IPS-20b (cell line): Measurements from ENCODE around the gene ARMC3.

Source experiments
- H3K27ac ChIP-seq: one replicate; pipeline ENCODE4 v1.5.1; 2013; ENCODE audit warnings: low read length
- H3K27me3 ChIP-seq: 2 replicates; pipeline ENCODE4 v1.6.1; 2013; ENCODE audit warnings: mild to moderate bottlenecking, low read length, inconsistent platforms; ENCODE audit not compliant: insufficient read depth
- H3K36me3 ChIP-seq: 2 replicates; pipeline ENCODE4 v1.6.1; 2013; ENCODE audit warnings: low read depth, mild to moderate bottlenecking, inconsistent platforms, low read length, moderate library complexity; ENCODE audit not compliant: insufficient read depth
- H3K4me1 ChIP-seq: 2 replicates; pipeline ENCODE4 v1.6.1; 2013; ENCODE audit warnings: mild to moderate bottlenecking, control low read depth, inconsistent platforms, low read length, moderate library complexity; ENCODE audit not compliant: insufficient read depth
- H3K4me3 ChIP-seq: 2 replicates; pipeline ENCODE4 v1.5.1; 2013; ENCODE audit warnings: mild to moderate bottlenecking, low read length, inconsistent platforms
- H3K9ac ChIP-seq: 2 replicates; pipeline ENCODE4 v1.6.1; 2013; ENCODE audit warnings: low read depth, mild to moderate bottlenecking, inconsistent platforms, low read length, moderate library complexity
- H3K9me3 ChIP-seq: 2 replicates; pipeline ENCODE4 v1.6.1; 2013; ENCODE audit warnings: mild to moderate bottlenecking, low read depth, low read length, inconsistent platforms; ENCODE audit not compliant: insufficient read depth

ARMC3 gene

DNA sequence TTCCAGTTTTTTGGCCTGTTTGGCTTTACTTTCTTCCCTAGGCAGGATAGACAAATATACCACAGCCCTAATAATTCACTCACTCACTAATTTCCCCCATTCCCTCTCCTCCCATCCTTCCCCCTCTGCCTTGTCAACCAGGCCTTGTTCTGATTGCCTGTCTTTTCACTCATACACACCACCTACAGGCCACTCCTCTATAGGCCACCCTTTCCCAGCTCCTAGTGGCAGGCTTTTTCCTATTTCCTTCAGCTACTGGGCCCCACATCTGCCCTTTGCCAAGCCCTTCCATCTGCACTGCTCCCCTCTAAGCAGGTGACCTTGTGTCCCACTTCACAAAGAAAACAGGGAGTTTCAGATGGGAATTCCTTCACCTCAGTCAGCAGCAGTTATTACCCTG lies 107.7 kb downstream of the ARMC3 start:
- H3K9me3 ChIP-seq = no peaks in the 10 kb centered on the region
- H3K27ac ChIP-seq = no peak overlapping the region
- H3K4me3 ChIP-seq = no peak overlapping the region
- no peaks in the 10 kb centered on the region for H3K4me1 ChIP-seq
- H3K36me3 ChIP-seq = no peaks in the 10 kb centered on the region
- H3K27me3 ChIP-seq = no peaks in the 10 kb centered on the region
- H3K9ac ChIP-seq = no peak overlapping the region

DNA sequence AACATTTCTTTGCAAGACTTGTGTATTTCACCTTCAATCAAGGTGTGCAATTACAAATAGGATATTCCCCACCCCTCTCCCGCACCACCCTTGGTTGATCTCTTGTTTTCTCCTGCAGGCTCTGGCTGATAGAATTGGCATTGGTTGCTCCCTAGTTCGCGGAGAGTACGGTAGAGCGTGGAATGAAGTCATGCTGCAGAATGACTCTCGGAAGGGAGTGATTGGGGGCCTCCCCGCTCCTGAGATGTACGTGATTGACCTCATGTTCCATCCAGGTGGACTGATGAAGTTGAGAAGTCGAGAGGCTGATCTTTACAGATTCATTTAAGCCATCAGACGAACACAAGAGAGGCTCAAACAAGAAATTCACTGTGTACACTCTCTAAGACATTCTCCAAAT lies 109.3 kb downstream of the ARMC3 start:
- Histone ChIP-seq H3K27me3 (no peaks in the 10 kb centered on the region), H3K4me3 (no peak overlapping the region), H3K4me1 (no peaks in the 10 kb centered on the region), H3K9ac (no peak overlapping the region), H3K36me3 (no peaks in the 10 kb centered on the region), H3K27ac (no peak overlapping the region), H3K9me3 (no peaks in the 10 kb centered on the region)

- H3K27ac ChIP-seq = no peak overlapping the region
- H3K9ac ChIP-seq = no peak overlapping the region
- H3K36me3 ChIP-seq = no peaks in the 10 kb centered on the region
- no peaks in the 10 kb centered on the region for H3K4me1 ChIP-seq
- no peak overlapping the region for H3K4me3 ChIP-seq
- H3K27me3 ChIP-seq = no peaks in the 10 kb centered on the region
- no peaks in the 10 kb centered on the region for H3K9me3 ChIP-seq
These were observed 109.7 kb downstream of the ARMC3 start for GRCh38 chr10:23037561-23037960.

- Histone ChIP-seq H3K9me3 (no peaks in the 10 kb centered on the region), H3K36me3 (no peaks in the 10 kb centered on the region), H3K9ac (no peak overlapping the region), H3K4me1 (no peaks in the 10 kb centered on the region), H3K4me3 (no peak overlapping the region), H3K27me3 (no peaks in the 10 kb centered on the region), H3K27ac (no peak overlapping the region)
These were observed 110.3 kb downstream of the ARMC3 start for GRCh38 chr10:23038172-23038571.

- H3K9me3 ChIP-seq = no peaks in the 10 kb centered on the region
- no peak overlapping the region for H3K9ac ChIP-seq
- no peak overlapping the region for H3K27ac ChIP-seq
- no peaks in the 10 kb centered on the region for H3K36me3 ChIP-seq
- H3K27me3 ChIP-seq = no peaks in the 10 kb centered on the region
- H3K4me1 ChIP-seq = no peaks in the 10 kb centered on the region
- no peak overlapping the region for H3K4me3 ChIP-seq
These were observed 112.1 kb downstream of the ARMC3 start for GRCh38 chr10:23040002-23040401.

DNA sequence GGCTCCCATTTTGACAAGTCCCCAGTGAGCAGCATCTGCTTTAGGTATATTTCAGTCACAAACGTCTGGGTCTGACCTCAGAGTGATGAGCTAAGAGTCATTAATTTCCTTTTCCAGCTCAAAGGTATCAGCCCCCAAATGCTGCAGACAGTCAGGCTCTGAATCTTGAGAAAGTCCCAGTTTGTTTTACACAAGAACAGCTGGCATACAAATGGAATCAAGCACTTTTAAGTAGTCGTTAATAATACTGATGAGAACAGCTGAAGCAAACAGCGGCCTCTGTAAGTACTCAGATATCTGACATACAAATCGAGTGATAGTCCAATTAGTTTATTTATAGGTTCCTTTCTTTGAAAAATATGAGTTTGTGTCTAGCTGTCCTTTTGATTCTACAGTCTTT lies 118.2 kb downstream of the ARMC3 start:
- no peak overlapping the region for H3K4me3 ChIP-seq
- H3K27me3 ChIP-seq = no peaks in the 10 kb centered on the region
- H3K9ac ChIP-seq = no peak overlapping the region
- H3K9me3 ChIP-seq = no peaks in the 10 kb centered on the region
- H3K4me1 ChIP-seq = no peaks in the 10 kb centered on the region
- H3K27ac ChIP-seq = no peak overlapping the region
- no peaks in the 10 kb centered on the region for H3K36me3 ChIP-seq

- H3K36me3 ChIP-seq = no peaks in the 10 kb centered on the region
- H3K9ac ChIP-seq = no peak overlapping the region
- no peak overlapping the region for H3K27ac ChIP-seq
- no peak overlapping the region for H3K4me3 ChIP-seq
- H3K9me3 ChIP-seq = no peaks in the 10 kb centered on the region
- no peaks in the 10 kb centered on the region for H3K4me1 ChIP-seq
- no peaks in the 10 kb centered on the region for H3K27me3 ChIP-seq
These were observed 119.6 kb downstream of the ARMC3 start for GRCh38 chr10:23047201-23048050.

- H3K4me1 ChIP-seq = no peaks in the 10 kb centered on the region
- H3K9me3 ChIP-seq = no peaks in the 10 kb centered on the region
- no peak overlapping the region for H3K9ac ChIP-seq
- H3K4me3 ChIP-seq = no peak overlapping the region
- no peaks in the 10 kb centered on the region for H3K27me3 ChIP-seq
- H3K27ac ChIP-seq = no peak overlapping the region
- H3K36me3 ChIP-seq = no peaks in the 10 kb centered on the region
These were observed 120.3 kb downstream of the ARMC3 start for GRCh38 chr10:23048191-23048590.

GRCh38 chr10:23051278-23051677 lies 123.4 kb downstream of the ARMC3 start:
- no peaks in the 10 kb centered on the region for H3K36me3 ChIP-seq
- H3K27ac ChIP-seq = no peak overlapping the region
- no peaks in the 10 kb centered on the region for H3K27me3 ChIP-seq
- peaks cover 23% of the 10 kb centered on the region; the same call in 1 of the 2 replicates for H3K4me1 ChIP-seq
- no peaks in the 10 kb centered on the region for H3K9me3 ChIP-seq
- no peak overlapping the region for H3K9ac ChIP-seq
- no peak overlapping the region for H3K4me3 ChIP-seq

DNA sequence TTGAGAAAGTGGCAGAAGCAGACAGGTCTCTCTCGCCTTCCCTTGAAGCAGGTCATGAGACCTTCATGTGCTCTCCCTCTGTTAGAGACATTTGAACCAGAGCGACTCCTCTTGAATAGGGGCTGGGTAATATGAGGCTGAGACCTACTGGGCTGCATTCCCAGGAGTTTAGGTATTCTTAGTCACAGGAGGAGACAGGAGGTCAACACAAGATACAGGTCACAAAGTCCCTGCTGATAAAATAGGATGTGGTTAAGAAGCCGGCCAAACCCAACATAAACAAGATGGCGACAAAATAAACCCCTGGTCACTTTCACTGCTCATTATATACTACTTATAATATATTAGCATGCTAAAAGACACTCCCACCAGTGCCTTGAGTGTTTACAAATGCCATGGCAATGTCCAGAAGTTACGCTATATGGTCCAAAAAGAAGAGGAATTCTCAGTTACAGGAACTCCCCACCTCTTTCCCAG lies 124.0 kb downstream of the ARMC3 start:
- H3K27ac ChIP-seq = no peak overlapping the region
- no peaks in the 10 kb centered on the region for H3K36me3 ChIP-seq
- H3K4me3 ChIP-seq = no peak overlapping the region
- no peak overlapping the region for H3K9ac ChIP-seq
- no peaks in the 10 kb centered on the region for H3K27me3 ChIP-seq
- H3K9me3 ChIP-seq = no peaks in the 10 kb centered on the region
- H3K4me1 ChIP-seq = peaks cover 24% of the 10 kb centered on the region; the same call in 1 of the 2 replicates

DNA sequence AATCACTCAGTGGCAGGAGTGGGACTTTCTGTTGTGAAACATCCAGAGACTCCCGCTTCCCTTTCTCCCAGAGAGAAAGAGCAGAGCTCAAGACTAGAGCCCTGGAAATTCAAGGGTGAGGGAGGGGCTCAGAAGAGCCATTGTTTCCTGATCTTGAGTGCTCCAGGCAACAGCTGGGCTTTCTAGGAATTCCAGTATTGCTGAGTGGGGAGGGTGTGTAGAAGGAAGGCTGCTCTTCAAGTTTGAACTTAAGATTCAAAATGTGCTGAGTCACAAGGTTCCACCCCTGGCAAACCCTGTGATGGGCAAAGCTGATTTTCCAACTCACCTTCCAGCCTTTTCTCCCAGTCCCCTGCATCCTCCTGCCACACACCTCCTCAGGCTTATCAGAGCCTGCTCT lies 125.2 kb downstream of the ARMC3 start:
- H3K9me3 ChIP-seq = no peaks in the 10 kb centered on the region
- H3K36me3 ChIP-seq = no peaks in the 10 kb centered on the region
- H3K4me1 ChIP-seq = peaks cover 24% of the 10 kb centered on the region; the same call in 1 of the 2 replicates
- no peak overlapping the region for H3K9ac ChIP-seq
- no peak overlapping the region for H3K4me3 ChIP-seq
- H3K27ac ChIP-seq = no peak overlapping the region
- H3K27me3 ChIP-seq = no peaks in the 10 kb centered on the region

GRCh38 chr10:23055424-23056185 lies 127.8 kb downstream of the ARMC3 start:
- Histone ChIP-seq H3K27me3 (no peaks in the 10 kb centered on the region), H3K9me3 (no peaks in the 10 kb centered on the region; the same call in 1 of the 2 replicates), H3K4me1 (peaks cover 36% of the 10 kb centered on the region; the same call in 1 of the 2 replicates), H3K4me3 (peak overlapping the region; percentile 31), H3K27ac (peak overlapping the region; percentile 46), H3K36me3 (no peaks in the 10 kb centered on the region), H3K9ac (peak overlapping the region; percentile 76)
